Subcutaneous adipose tissue (tissue), 4 donors: ENCODE data around the gene WDFY1. TPM values are rescaled to one million over a fixed set of nuclear protein-coding genes. Genes with fewer than 3 reads are reported as not detected.

ENCODE experiments used
- CTCF ChIP-seq: fragments of 450-650 bp; IDR thresholded peaks from one replicate; pipeline ENCODE4 v1.5.1; 2016; ENCODE audit warnings: low read depth, mild to moderate bottlenecking, control low read depth, antibody characterized with exemption, moderate library complexity
- total RNA-seq, 4 donors: library from RNA; depleted of rRNA; stranded (reverse); fragments of >200 nt; gene quantifications; one replicate each; pipeline ENCODE4 v1.1.0, GENCODE V29; 2016

Gene WDFY1
- total RNA-seq, 4 donors from 2014 or later, result 38.1 to 55.2 (median 45.6) TPM

GRCh38 chr2:223947711-223948205 lies 2.6 kb upstream of the WDFY1 start:
- no peak for TF ChIP-seq CTCF

- TF ChIP-seq CTCF, result no peak
Measured at GRCh38 chr2:223945755-223946154, 620 bp upstream of the WDFY1 start.

- no peak for TF ChIP-seq CTCF
Measured at GRCh38 chr2:223944166-223944702, 901 bp downstream of the WDFY1 start.

- no peak for TF ChIP-seq CTCF
Measured at GRCh38 chr2:223943561-223944008, 1.6 kb downstream of the WDFY1 start.

GRCh38 chr2:223943135-223943534 lies 2.0 kb downstream of the WDFY1 start:
- no peak for TF ChIP-seq CTCF

GRCh38 chr2:223941579-223942277 lies 3.4 kb downstream of the WDFY1 start:
- TF ChIP-seq CTCF, result no peak

GRCh38 chr2:223937535-223937934 lies 7.6 kb downstream of the WDFY1 start:
- TF ChIP-seq CTCF, result no peak
